GM18907 (cell line): ENCODE measurements around the gene ABHD16B.
"Not testable (repeated sequence)": the region's sequence is repeated elsewhere in the genome, so short reads cannot be mapped to it uniquely, and the experiment has no call there.

Experiments
- ATAC-seq: cut with Tn5 transposase; IDR thresholded peaks from one replicate; pipeline ENCODE4 v1.9.1; 2021; ENCODE audit warnings: mild to moderate bottlenecking, moderate library complexity; ENCODE audit not compliant: unreplicated experiment

The ABHD16B gene

DNA sequence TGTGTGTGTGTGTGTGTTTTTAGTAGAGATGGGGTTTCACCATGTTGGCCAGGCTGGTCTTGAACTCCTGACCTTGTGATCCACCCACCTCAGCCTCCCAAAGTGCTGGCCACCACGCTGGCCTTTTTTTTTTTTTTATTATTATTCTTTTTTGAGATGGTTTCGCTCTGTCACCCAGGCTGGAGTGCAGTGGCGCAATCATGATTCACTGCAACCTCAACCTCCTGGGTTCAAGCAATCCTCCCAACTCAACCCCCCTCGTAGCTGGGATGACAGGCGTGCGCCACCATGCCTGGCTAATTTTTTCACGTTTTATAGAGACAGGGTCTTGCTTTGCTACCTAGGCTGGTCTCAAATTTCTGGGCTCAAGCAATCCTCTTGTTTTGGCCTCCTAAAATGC is 12.9 kb downstream of the ABHD16B start:
- ATAC-seq: not testable (repeated sequence)

DNA sequence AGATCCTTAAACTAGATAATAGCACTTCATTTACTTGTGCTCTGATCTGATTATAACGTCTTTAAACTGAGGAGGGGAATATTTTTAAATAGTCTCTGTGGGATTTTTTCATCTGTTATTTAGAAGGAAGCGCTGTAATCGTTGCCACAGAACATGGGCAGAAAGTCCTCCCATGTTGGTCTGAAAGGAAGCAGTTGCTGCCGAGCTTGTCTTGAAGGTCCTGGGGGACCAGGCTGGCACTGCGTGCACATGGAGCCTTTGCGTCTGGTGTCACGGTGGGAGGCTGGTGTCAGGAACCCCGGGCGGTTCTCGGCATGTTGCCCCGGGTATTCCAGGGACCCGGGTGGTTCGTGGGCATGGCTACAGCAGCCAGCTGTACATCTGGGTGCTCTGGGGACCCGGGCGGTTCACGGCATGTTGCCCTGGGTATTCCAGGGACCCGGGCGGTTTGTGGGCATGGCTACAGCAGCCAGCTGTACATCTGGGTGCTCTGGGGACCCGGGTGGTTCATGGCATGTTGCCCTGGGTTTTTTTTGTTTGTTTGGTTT is 15.3 kb downstream of the ABHD16B start:
- no peak for ATAC-seq

- no peak for ATAC-seq
Measured at GRCh38 chr20:63877755-63878470, 16.6 kb downstream of the ABHD16B start.

- no peak for ATAC-seq
Measured at GRCh38 chr20:63878899-63879663, 17.8 kb downstream of the ABHD16B start.

DNA sequence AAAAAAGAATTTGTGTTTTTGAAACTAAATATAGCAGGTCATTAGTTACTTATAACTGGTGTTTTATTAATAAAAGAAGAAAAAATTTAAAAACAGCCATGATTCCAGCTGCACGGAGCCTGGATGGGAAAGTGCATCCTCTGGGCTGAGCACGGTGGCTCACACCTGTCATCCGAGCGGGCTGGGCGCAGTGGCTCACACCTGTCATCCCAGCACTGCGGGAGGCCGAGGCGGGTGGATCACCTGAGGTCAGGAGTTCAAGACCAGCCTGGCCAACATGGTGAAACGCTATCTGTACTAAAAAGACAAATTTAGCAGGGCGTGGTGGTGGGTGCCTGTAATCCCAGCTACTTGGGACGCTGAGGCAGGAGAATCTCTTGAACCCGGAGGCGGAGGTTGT is 19.6 kb downstream of the ABHD16B start:
- ATAC-seq: not testable (repeated sequence)

- no peak for ATAC-seq
Measured at GRCh38 chr20:63881451-63882226, 20.3 kb downstream of the ABHD16B start.

- ATAC-seq: no peak
Measured at GRCh38 chr20:63882257-63883200, 21.2 kb downstream of the ABHD16B start.

GRCh38 chr20:63883201-63883593 is 21.9 kb downstream of the ABHD16B start:
- ATAC-seq: no peak

- ATAC-seq: no peak
Measured at GRCh38 chr20:63884506-63885263, 23.4 kb downstream of the ABHD16B start.

DNA sequence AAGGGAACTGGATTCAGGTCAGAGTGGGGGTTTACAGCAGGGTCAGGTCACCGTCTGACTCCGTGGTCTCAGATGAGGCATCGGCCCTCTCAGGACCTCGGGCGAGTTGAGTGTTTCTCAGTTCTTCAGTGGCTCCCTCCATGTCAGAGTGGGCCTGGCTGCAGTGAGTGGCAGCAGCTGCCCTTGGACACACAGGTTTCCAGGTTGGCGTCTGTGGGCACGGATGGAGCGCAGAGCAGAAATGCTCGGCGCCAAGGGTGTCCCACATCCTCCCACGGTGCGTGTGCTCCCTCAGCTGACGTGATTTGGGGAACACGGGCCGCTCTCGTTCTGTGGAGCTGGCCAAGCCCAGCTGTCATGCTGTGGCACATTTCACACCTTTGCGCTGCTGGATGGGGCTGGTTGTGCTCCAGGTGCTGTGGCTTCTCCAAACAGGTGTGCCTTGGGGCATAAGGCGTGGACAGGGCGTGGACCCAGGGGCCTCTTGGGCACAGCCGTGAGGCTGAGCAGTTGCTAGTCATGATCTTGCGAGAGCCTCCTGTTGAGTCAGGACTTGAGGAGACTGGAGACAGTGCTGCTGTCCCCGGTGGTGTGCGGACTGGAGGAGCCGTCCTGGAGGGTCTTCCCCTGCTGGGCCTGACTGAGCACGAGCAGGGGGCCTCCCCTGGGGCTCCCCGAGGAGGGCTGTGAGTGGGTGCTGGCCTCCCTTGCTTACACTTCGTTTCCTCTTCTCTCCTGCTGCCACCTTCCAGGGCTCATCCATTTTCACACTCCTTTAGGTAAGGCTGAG is 24.2 kb downstream of the ABHD16B start:
- ATAC-seq: no peak

GRCh38 chr20:63886054-63886419 is 24.7 kb downstream of the ABHD16B start:
- no peak for ATAC-seq

DNA sequence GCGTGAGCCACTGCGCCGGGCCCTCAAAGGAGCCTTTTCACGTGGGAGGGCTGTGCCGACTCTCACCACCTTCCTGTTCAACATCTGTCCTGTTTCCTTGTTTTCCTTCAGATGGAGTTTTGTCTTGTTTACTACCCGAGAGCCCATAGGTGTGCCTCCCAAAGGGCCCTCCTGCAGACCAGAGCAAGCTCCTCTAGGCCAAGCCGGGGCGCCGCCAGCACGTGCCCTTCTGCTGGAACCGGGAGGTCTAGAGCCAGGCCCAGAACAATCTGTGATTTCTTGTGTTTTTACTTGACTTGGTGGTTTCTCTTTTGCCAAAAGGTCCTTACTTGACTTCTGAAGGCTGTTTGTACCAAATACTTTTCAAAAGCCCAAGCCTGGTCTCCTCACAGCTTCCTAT is 25.6 kb downstream of the ABHD16B start:
- no peak for ATAC-seq

GRCh38 chr20:63889241-63890200 is 28.2 kb downstream of the ABHD16B start:
- no peak for ATAC-seq

- ATAC-seq: no peak
Measured at GRCh38 chr20:63890201-63890576, 28.9 kb downstream of the ABHD16B start.

GRCh38 chr20:63890616-63891015 is 29.3 kb downstream of the ABHD16B start:
- ATAC-seq: no peak

- no peak for ATAC-seq
Measured at GRCh38 chr20:63891061-63892002, 30.0 kb downstream of the ABHD16B start.

- no peak for ATAC-seq
Measured at GRCh38 chr20:63892402-63892801, 31.1 kb downstream of the ABHD16B start.
